Measurements from ENCODE around the gene RGS1.

GRCh38 chr1:192535916-192536664, 39.5 kb upstream of the RGS1 start:
- TF ChIP-seq POLR2A (IDR thresholded peaks at IDR 0.05): no peak
- TF ChIP-seq, protein P1, sequence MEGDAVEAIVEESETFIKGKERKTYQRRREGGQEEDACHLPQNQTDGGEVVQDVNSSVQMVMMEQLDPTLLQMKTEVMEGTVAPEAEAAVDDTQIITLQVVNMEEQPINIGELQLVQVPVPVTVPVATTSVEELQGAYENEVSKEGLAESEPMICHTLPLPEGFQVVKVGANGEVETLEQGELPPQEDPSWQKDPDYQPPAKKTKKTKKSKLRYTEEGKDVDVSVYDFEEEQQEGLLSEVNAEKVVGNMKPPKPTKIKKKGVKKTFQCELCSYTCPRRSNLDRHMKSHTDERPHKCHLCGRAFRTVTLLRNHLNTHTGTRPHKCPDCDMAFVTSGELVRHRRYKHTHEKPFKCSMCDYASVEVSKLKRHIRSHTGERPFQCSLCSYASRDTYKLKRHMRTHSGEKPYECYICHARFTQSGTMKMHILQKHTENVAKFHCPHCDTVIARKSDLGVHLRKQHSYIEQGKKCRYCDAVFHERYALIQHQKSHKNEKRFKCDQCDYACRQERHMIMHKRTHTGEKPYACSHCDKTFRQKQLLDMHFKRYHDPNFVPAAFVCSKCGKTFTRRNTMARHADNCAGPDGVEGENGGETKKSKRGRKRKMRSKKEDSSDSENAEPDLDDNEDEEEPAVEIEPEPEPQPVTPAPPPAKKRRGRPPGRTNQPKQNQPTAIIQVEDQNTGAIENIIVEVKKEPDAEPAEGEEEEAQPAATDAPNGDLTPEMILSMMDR (IDR thresholded peaks at IDR 0.05): no peak
